Cardiac fibroblast (primary cell): Measurements from ENCODE around the gene ZNF654.

Experiments used
- DNase-seq, 2 donors: peaks; one replicate each; pipeline versions ENCODE4 v3.0.0 to v3.0.0-alpha.2; 2010; ENCODE audit warnings: low read depth in 2 of 2
- H3K4me3 ChIP-seq, 2 donors: replicated peaks in 1 of 2; 1 replicate in 1 of 2; 2 replicates in 1 of 2; pipeline ENCODE4 v1.5.1; 2011; ENCODE audit warnings: low read depth in 2 of 2, low read length in 2 of 2, mild to moderate bottlenecking in 2 of 2, moderate library complexity in 1 of 2
- CTCF ChIP-seq: IDR thresholded peaks from one replicate; pipeline ENCODE4 v1.5.1; 2011; ENCODE audit warnings: low read depth, mild to moderate bottlenecking, low read length, inconsistent platforms

Gene ZNF654

GRCh38 chr3:88058306-88058580, 812 bp upstream of the ZNF654 start:
- no peak for TF ChIP-seq CTCF
- H3K4me3 ChIP-seq = peak overlapping the region; percentile 70 to 74
- DNase-seq = no peak

- peak overlapping the region; percentile 73 to 87 for H3K4me3 ChIP-seq
- DNase-seq = peak in 1 of 2 donors; percentile 13
- no peak for TF ChIP-seq CTCF
Measured at GRCh38 chr3:88059380-88060170, 520 bp downstream of the ZNF654 start.

DNA sequence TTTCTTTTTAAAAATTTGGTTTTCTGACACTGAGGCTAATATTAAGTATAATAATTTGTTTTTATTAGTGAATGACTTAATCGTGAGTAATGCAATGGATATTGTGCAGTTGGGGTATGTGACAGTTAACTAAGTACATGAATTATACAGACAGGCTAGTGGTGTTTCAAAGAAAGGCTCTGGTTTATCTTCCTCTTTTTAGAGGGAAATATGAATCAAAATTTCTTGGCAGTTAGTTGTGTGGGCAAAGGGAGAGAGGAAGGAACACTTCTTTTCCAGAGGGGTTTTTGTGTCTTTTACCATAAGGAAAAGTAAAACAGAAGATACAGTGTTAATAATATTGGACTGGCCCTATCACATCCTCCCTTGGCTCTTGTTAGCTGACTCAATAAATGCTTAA, 2.7 kb downstream of the ZNF654 start:
- DNase-seq = peak in 1 of 2 donors; percentile 23
- H3K4me3 ChIP-seq = peak overlapping the region in 1 of 2 donors; percentile 4
- no peak for TF ChIP-seq CTCF

GRCh38 chr3:88075072-88075471, 16.0 kb downstream of the ZNF654 start:
- DNase-seq = no peak
- H3K4me3 ChIP-seq = no peak overlapping the region

DNA sequence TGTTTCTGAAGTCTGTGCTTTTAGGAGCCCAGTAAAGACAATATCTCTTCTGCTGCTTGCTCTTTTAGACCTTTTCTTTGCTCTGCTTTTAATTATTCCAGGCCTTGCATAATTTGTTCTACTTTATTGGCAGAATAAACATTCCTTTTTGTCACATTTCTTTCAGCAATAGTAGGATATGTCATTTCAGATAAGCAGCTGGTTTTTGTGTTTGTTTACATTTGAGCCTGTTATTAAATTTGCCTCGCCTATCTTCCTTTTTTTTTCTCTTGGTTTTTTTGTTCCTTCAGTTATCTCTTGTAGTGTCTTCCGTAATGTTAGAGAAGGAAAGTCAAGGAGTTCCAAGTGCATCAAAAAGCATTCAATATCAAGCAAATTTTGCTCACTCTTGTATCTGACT, 16.4 kb downstream of the ZNF654 start:
- no peak for TF ChIP-seq CTCF
- no peak overlapping the region for H3K4me3 ChIP-seq
- no peak for DNase-seq

More at GRCh38 chr3:88075072-88075471, 16.0 kb downstream of the ZNF654 start:
- TF ChIP-seq CTCF = no peak

DNA sequence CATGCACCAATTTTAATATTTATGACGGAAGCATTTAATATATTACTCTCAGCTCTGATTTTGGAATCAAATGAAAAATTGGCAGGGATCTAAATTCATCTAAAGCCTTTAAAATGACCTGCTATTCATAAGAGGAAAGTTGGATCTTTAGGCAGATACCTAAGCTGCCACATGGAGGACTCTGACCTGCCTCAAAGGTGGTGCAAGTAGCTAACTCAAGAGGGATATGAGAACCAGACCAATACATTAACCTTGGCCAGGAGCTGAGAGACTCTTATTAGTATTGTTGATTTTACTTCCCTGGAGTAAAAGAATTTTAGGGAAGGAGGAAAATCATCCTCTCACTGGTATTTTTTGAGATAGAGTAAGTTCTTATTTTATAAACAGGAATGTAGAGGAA, 17.7 kb downstream of the ZNF654 start:
- no peak for DNase-seq
- TF ChIP-seq CTCF = no peak
- no peak overlapping the region for H3K4me3 ChIP-seq

DNA sequence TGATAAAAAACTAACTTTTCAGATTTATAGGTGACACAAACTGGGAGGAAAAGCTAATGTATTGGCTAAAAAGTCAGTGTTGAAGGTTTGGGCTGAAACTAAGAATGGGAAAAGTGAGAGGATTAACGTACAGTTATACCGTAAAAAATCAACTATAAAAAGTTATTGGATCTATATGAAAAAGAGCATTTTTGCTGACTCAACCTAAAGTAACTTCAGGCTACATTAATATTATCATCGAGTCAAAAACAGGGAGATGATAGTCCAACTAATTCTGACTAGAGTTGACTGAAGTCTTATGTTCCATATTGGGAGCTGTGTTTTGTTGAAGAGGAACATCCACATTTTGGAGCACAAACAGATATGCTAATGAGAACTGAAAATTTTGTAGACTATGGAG, 19.9 kb downstream of the ZNF654 start:
- no peak for TF ChIP-seq CTCF
- no peak overlapping the region for H3K4me3 ChIP-seq

More for the DNA sequence above, 19.9 kb downstream of the ZNF654 start:
- no peak for DNase-seq
